HG03066 (cell line): ENCODE results near the gene SPPL3.

Experiments used
- ATAC-seq: cut with Tn5 transposase; IDR thresholded peaks from one replicate; pipeline ENCODE4 v1.9.1; 2021; ENCODE audit warnings: low read depth; ENCODE audit not compliant: unreplicated experiment

SPPL3 gene

DNA sequence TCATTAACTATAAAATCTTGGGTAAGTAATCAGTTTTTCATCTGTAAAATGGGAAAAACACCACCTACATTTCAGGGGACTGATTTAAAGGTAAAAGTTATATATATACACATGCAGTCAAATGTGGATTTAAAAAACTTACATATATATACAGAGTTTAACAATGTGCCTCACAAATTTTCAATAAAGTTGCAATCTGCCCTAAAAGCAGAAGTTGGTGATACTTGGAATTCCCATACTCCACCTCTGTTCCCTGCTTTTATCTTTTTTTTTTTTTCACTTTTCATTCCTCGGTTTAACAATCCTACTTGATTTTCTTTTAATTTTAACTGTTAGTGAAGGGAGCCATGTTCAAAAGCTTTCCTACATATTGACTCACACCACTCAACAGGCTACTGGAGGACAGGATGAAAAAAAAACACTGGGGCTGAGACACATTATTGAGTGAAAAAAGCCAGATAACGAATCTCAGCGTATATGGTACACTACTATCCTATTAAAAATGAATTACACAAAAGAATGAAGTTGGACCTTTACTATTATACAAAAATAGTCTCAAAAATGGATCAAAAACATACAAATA is 24.3 kb downstream of the SPPL3 start:
- ATAC-seq, result no peak

DNA sequence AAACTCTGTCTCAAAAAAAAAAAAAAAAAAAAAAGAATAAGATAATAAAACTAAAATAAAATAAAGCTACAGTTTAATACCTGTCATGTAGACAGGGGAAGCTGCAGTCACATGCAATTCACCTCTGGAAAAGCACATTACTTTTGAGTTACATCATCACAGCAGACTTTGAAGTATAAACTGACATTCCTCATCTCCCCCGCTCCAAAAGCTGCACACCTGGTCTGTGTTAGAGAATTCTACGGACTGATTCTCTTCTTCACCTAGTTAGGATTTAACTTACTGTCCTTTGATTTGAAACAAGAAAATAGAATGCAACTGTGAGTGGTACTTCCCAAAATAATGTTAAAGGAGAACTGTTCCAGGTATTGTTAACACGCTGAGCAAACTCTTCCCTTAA is 25.1 kb downstream of the SPPL3 start:
- ATAC-seq, result no peak

DNA sequence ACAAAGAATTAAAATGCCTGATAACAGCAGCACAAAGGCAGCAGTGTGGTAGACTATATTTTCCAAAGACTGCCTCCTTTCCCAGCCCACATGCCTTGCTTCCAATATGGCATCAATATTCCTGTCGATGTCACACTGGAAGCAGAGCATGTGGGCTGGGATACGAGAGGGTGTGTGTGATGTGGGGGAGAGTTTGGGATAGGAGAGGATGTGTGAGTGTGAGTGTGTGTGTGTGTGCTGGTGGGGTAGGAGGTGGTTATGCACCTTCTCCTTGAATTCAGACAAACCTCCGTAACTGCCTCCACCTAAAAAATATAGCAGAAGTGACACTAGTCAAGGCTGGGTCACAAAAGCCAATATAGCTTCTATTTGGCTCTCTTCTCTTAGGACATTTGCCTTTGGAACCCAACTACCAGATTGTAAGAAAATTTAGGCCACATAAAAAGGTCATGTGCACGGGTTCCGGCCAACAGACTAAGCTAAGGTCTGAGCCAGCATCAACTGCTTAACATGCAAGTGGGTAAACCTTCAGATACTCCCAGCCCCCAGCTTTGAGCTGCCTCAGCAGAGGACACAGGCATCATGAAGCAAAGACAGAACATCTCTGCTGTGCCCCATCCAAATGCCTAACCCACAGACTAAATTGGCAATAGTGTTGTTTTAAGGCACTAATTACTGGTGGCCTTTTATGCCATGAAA is 29.5 kb downstream of the SPPL3 start:
- ATAC-seq, result no peak

GRCh38 chr12:120873226-120873625 is 30.9 kb downstream of the SPPL3 start:
- no peak for ATAC-seq

DNA sequence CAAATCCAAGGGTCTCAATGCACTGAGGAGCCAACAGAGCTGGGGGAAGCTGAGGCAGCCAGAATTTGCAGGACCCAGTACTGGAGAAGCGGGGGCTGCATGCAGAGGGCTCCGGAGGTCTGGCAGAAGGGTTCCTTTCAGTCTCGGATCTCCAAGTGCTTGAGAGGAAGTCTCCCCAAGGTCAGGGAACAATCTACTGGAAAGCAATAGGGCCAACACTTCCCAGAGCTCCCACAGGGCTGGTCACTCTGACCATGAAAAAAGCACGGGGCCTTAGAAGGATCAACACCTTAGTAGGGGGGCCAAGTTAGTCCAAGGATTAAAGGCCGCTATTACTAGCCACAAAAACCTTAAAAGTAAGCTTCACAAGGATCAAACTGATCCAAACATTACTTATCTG is 31.7 kb downstream of the SPPL3 start:
- no peak for ATAC-seq

DNA sequence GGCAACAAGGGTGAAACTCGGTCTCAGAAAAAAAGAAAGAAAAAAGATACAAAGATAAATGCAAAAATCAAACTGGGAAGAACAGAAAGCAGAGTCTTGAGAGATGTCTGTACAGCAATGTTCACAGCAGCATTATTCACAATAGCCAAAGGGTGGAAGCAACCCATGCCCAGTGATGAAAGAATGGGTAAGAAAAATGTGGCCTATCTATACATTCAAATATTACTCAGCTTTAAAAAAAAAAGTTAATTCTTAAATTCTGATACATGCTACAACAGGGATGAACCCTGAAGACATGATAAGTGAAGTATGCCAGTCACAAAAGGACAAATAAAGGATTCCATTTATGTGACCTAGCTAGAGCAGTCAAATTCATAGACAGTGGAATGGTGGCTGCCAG is 33.7 kb downstream of the SPPL3 start:
- ATAC-seq, result no peak

GRCh38 chr12:120869376-120869775 is 34.8 kb downstream of the SPPL3 start:
- ATAC-seq, result no peak

DNA sequence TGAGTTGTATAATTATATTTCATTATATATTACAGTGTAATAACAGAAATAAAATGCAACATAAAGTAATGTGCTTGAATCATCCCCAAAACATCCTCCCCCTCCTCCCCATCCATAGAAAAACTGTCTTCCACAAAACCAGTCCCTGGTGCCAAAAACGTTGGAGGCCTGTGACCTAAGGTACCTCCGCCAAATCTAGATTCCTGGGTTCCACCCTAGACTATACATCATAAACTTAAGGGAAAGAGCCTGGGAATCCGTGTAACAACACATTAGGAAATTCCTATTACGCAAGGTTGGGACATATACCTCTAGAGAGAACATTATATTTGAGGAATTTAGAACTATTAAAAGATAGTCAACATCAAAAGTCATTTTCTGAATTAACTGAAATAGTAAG is 38.0 kb downstream of the SPPL3 start:
- ATAC-seq, result no peak

DNA sequence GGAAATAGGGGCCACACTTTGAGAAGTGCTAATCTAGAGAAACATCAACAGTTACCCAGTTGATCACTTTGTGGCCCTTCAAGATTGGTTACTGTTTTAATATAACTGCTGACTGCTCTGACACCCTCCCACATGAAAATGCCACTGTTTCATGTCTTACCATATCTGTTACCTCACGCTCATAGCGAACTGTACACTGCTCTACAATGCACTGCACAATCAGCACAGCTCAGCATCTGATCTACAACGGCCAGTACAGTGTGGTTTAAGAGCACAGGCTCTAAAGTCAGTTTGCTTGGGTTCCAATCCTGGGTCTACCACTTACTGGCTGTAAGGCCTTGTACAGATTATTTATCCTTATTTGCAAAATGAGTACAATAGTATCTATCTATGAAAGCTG is 39.1 kb downstream of the SPPL3 start:
- no peak for ATAC-seq

- no peak for ATAC-seq
Measured at GRCh38 chr12:120862664-120863063, 41.5 kb downstream of the SPPL3 start.

DNA sequence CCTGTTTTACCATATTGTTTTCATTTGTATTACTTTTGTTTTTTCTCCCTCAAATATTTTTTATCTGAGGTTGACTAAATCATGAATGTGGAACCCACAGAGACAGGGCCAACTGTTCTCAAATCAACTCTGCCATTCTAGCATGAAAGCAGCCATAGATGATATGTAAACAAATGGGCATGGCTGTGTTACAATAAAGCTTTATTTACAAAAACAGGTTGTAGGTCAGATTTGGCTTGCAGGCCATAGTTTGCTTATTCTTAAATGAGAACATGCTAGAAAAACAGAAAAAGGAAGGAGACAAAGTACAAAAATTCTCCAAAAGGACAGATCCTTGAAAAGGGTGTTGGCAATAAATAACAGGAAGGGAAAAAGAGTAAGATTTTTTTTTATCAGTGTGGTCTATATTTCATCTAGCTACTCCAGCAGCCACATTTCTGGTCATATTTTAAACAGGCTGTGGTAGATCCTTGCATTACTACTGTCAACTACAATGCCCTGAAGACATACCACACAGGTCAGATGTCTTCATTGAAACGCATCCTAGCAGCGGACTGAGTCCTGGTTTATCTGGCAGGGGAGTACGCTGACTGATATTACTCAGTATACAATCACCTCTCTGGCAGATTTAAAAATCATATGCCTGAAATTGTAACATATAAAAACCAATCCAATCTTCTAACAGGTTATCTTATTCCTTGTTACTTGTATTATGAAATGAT is 42.9 kb downstream of the SPPL3 start:
- ATAC-seq, result no peak

DNA sequence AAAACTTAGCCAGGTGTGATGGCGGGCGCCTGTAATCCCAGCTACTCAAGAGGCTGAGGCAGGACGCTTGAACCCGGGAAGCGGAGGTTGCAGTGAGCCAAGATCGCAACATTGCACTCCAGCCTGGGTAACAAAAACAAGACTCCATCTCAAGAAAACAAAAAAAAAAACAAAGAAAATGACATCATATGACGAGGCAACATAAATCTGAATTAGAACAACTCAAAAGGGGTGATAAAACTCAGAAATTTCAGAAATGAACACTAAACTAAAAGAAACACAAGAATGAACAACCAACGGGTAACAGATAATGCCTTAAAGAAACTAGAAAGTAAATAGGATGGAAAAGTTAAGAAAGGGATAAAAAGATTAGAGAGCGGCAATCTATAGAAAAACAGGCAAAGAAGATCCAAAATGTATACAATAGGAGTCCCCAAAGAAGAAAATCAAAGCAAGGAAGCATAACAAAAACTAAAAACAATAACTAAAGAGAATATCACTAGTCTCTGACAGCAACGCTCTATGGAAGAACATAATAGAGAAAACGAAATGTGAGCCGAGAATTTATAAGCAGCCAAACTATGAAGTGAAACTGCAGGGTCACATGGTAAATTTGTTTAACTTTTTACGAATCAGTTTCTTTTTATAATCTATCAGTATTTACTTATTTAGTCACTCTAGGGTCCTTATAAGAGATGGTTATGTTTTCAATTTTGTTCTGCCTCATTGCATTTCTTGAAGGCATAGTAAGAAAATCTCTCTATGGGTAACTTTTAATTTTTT is 45.7 kb downstream of the SPPL3 start:
- ATAC-seq, result no peak

- no peak for ATAC-seq
Measured at GRCh38 chr12:120856980-120857379, 47.2 kb downstream of the SPPL3 start.

DNA sequence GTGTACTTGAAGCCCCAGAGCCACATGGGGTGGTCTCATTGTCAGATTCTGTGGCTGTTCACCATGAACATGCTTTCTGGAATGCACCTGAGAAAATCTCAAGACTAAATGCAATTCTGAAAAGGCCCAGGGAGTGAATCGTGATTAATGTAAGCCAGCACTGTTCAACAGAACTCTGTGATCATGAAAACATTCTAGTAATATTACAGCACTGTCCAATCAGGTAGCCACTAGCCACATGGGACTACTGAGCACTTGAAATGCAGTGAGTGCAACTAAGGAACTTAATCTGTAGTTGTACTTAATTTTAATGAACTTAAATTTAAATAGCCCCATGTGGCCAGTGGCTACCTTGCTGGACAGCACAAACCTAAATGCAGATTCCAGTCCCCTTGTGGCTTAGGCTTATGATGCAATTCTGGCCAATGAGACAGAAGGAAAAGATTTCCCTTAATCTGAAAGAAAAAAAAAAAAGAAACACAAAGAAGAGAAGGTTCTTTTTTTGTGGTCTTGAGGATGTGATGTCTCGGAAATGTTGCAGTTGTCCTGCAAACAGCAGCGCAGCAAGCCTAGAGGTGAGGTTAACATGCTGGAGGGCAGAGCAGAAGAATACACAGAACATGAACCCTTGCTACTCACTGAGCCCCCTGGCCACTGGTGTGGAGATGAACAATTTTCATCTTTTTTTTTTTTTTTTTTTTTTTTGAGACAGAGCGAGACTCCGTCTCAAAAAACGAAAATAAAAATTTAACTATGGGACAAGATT is 48.2 kb downstream of the SPPL3 start:
- ATAC-seq, result no peak

DNA sequence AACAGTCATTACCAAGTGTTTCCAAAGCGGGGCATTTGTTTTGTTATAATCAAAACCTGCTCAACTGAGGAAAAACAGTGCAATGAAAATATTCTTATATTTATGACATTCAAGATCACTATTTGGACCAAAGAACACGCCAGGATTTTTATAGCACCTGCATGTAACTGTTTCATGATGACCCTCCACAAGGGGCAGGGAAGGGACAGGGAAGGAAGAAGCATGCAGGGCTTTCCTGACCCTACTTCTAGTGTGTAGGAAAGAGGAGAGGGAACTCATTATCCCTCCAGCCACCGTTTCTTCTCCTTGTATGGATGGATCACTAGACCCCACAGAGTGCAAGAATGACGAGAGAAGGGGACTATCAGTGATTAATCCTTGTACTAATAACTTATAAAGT is 49.4 kb downstream of the SPPL3 start:
- ATAC-seq, result no peak

GRCh38 chr12:120853188-120853587 is 51.0 kb downstream of the SPPL3 start:
- no peak for ATAC-seq

- no peak for ATAC-seq
Measured at GRCh38 chr12:120851944-120852343, 52.2 kb downstream of the SPPL3 start.

- ATAC-seq, result peak; percentile 37
Measured at GRCh38 chr12:120851444-120851843, 52.7 kb downstream of the SPPL3 start.

GRCh38 chr12:120849765-120850164 is 54.4 kb downstream of the SPPL3 start:
- ATAC-seq, result no peak

DNA sequence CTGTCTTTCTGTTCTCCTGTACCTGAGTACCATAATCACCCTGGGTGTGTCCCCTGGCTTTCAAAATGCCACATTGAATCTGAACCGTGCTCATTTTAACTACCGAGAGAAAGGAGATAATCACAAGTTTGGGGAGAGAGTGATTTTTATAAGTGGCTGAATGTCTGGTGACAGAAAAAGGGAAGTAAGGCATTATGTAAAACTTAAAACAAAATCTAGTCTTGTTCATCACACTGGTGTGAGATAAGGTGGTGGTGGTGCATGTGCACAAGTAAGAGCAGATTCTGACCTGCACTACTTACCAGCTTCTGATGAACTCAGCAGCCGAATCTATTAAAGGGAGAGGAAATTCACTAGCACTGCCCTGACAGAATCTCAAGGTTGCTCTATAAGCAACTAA is 56.3 kb downstream of the SPPL3 start:
- ATAC-seq, result peak; percentile 53
